ENCODE data around the gene ANKMY1. TPM values are rescaled to one million over a fixed set of nuclear protein-coding genes. Genes with fewer than 3 reads are reported as not detected.

Gene ANKMY1
- total and polyA plus RNA-seq, 2 experiments from 2014 or later = 2.3 to 8.9 TPM

DNA sequence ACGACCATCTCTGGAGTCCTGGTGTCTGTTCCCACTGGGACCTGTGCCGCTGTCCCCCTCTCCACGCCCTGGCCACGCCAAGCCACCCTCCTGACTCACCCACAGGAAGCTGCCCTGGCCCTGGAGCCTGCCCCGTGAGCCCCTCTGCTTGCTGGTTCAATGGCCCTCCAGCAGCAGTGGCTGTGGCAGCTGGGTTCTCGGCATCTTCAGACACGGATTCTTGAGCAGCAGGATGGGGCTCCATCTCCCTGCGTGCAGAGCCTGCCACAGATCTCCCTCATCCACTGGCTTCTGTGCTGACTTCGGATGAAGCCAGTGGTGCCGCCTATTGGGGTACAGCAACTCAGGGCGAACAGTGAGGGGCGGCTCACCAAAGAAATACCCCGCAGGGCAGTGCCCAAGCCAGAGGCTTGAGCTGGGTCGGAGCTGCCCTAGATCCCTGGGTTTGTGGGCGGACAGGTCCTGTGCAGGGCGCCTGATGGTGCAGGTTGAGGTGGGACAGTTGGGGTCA is 42.7 kb upstream of the ANKMY1 start:
- Histone ChIP-seq H3K9me2 (ENCODE audit: insufficient read depth) (no peaks in the 10 kb centered on the region), H3K36me3 (ENCODE audit: insufficient read depth) (no peaks in the 10 kb centered on the region), H4K20me1 (replicated peaks; ENCODE audit: insufficient read depth) (no peaks in the 10 kb centered on the region; the same call in none of the 2 replicates), H3K4me2 (no peak overlapping the region), H3K27ac (ENCODE audit: low read depth) (no peak overlapping the region), H3K79me2 (replicated peaks; ENCODE audit: insufficient read depth) (no peaks in the 10 kb centered on the region), H3K4me1 (ENCODE audit: insufficient read depth) (no peaks in the 10 kb centered on the region), H2AFZ (no peak overlapping the region), H3K27me3 (ENCODE audit: insufficient read depth) (no peaks in the 10 kb centered on the region), H3K4me3 (no peak overlapping the region), H3F3A (replicated peaks; ENCODE audit: low read depth) (no peaks in the 10 kb centered on the region)
- Mint-ChIP-seq H3K4me1 (no peaks in the 10 kb centered on the region), H3K36me3 (ENCODE audit: low read depth) (peaks cover 2% of the 10 kb centered on the region; the same call in 1 of the 3 replicates), H3K27ac (no peak overlapping the region), H3K27me3 (ENCODE audit: insufficient read depth, low read depth, poor library complexity) (peaks cover 3% of the 10 kb centered on the region), H3K4me3 (no peak overlapping the region), H3K9me3 (no peaks in the 10 kb centered on the region)
- ATAC-seq = no peak
- TF ChIP-seq CTCF (conservative IDR thresholded peaks at IDR 0.05; ENCODE audit: low read depth in 2 of 2) = no peak
- TF ChIP-seq ZNF462 (CRISPR knock-in tag; IDR thresholded peaks at IDR 0.05) = no peak
- no peak for TF ChIP-seq ETS1 (IDR thresholded peaks at IDR 0.05)
- TF ChIP-seq CREB1 (CRISPR knock-in tag; IDR thresholded peaks at IDR 0.05; ENCODE audit: low read depth) = no peak
- no peak for TF ChIP-seq ZNF114 (CRISPR knock-in tag; IDR thresholded peaks at IDR 0.05)
- no peak for TF ChIP-seq NANOG (IDR thresholded peaks at IDR 0.05; ENCODE audit: borderline replicate concordance)
- TF ChIP-seq, protein P1, sequence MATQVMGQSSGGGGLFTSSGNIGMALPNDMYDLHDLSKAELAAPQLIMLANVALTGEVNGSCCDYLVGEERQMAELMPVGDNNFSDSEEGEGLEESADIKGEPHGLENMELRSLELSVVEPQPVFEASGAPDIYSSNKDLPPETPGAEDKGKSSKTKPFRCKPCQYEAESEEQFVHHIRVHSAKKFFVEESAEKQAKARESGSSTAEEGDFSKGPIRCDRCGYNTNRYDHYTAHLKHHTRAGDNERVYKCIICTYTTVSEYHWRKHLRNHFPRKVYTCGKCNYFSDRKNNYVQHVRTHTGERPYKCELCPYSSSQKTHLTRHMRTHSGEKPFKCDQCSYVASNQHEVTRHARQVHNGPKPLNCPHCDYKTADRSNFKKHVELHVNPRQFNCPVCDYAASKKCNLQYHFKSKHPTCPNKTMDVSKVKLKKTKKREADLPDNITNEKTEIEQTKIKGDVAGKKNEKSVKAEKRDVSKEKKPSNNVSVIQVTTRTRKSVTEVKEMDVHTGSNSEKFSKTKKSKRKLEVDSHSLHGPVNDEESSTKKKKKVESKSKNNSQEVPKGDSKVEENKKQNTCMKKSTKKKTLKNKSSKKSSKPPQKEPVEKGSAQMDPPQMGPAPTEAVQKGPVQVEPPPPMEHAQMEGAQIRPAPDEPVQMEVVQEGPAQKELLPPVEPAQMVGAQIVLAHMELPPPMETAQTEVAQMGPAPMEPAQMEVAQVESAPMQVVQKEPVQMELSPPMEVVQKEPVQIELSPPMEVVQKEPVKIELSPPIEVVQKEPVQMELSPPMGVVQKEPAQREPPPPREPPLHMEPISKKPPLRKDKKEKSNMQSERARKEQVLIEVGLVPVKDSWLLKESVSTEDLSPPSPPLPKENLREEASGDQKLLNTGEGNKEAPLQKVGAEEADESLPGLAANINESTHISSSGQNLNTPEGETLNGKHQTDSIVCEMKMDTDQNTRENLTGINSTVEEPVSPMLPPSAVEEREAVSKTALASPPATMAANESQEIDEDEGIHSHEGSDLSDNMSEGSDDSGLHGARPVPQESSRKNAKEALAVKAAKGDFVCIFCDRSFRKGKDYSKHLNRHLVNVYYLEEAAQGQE (IDR thresholded peaks at IDR 0.05; ENCODE audit: unreplicated experiment) = no peak
- no peak for TF ChIP-seq STAT1 (IDR thresholded peaks at IDR 0.05; ENCODE audit: unreplicated experiment)
- DNase-seq (ENCODE audit: low spot score) = no peak
